ENCODE data around the gene RRAS. TPM values are rescaled to one million over a fixed set of nuclear protein-coding genes. Genes with fewer than 3 reads are reported as not detected.

The RRAS gene
- total RNA-seq, 1 donor = 52.4 TPM

DNA sequence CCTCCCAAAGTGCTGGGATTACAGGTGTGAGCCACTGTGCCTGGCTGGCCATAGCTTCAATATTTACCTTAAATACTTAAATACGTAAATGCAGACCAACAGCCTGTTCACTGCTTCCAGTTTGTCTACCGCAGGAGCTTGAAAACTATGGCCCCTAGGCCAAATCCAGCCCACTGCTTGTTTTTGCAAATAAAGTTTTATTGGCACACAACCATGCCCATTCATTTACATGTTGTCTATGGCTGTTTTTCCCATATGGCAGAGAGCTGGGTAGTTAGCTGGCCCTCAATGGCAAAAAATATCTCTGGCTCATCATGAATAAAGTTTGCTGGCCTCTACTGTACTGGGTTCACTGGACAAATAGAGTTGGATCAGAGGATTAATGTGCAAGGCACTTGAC, 37.1 kb downstream of the RRAS start:
- no peak overlapping the region for H3K4me3 ChIP-seq (ENCODE audit: low read depth, low read length)
- TF ChIP-seq, protein P1, sequence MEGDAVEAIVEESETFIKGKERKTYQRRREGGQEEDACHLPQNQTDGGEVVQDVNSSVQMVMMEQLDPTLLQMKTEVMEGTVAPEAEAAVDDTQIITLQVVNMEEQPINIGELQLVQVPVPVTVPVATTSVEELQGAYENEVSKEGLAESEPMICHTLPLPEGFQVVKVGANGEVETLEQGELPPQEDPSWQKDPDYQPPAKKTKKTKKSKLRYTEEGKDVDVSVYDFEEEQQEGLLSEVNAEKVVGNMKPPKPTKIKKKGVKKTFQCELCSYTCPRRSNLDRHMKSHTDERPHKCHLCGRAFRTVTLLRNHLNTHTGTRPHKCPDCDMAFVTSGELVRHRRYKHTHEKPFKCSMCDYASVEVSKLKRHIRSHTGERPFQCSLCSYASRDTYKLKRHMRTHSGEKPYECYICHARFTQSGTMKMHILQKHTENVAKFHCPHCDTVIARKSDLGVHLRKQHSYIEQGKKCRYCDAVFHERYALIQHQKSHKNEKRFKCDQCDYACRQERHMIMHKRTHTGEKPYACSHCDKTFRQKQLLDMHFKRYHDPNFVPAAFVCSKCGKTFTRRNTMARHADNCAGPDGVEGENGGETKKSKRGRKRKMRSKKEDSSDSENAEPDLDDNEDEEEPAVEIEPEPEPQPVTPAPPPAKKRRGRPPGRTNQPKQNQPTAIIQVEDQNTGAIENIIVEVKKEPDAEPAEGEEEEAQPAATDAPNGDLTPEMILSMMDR (IDR thresholded peaks at IDR 0.05; ENCODE audit: insufficient read depth, low read length) = no peak
- no peak for DNase-seq (ENCODE audit: low read depth)

DNA sequence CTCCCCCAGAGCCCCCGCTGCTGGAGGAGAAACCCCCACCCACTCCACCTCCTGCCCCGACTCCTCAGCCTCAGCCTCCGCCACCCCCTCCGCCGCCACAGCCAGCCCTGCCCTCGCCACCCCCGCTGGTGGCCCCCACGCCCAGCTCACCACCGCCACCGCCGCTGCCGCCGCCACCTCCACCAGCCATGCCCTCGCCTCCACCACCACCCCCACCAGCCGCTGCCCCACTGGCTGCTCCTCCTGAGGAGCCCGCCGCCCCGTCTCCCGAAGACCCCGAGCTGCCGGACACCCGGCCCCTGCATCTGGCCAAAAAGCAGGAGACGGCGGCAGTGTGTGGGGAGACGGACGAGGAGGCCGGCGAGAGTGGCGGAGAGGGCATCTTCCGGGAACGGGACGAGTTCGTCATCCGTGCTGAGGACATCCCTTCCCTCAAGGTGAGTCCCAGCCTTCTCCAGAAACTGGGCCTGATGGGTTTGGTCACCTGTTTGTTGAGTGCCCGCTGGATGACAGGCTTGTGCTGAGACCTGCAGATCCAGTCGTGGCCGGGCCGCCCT, 38.4 kb downstream of the RRAS start:
- TF ChIP-seq, protein P1 (IDR thresholded peaks at IDR 0.05; ENCODE audit: insufficient read depth, low read length) = no peak
- no peak overlapping the region for H3K4me3 ChIP-seq (ENCODE audit: low read depth, low read length)
- no peak for DNase-seq (ENCODE audit: low read depth)

DNA sequence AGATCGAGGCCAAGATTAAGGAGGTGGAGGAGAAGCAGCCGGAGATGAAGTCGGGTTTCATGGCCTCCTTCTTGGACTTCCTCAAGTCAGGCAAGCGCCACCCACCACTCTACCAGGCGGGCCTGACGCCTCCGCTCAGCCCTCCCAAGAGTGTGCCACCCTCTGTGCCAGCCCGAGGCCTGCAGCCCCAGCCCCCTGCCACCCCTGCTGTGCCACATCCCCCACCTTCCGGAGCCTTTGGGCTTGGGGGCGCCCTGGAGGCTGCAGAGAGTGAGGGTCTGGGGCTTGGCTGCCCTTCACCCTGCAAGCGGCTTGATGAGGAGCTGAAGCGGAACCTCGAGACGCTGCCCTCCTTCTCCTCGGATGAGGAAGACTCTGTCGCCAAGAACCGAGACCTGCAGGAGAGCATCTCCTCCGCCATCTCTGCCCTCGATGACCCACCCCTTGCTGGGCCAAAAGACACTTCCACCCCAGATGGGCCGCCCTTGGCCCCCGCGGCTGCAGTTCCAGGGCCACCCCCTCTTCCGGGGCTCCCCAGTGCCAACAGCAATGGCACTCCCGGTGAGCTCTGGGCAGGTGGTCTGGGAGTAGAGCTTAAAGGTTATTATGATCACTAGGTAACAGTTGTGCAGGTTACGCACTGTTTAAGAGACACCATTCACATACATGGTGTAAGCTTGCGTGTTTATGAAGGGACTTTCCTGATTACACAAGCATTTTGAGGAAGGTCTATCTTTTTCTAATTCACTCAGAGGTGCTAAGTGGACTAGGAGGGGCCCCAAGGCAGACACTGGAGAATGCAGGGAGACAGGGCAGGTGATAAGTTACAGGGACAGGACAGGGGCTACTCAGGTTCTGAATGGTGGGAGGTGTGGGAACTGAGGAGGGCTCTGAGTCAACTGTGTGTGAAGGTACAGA, 40.3 kb downstream of the RRAS start:
- TF ChIP-seq, protein P1 (IDR thresholded peaks at IDR 0.05; ENCODE audit: insufficient read depth, low read length) = no peak
- DNase-seq (ENCODE audit: low read depth) = no peak
- no peak overlapping the region for H3K4me3 ChIP-seq (ENCODE audit: low read depth, low read length)

DNA sequence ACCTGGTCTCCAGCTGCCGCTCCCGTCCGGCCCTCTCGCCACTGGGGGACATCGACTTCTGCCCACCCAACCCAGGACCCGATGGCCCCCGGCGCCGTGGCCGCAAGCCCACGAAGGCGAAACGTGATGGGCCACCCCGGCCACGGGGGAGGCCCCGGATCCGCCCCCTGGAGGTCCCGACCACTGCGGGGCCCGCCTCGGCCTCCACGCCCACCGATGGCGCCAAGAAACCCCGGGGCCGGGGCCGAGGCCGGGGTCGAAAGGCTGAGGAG, 42.3 kb downstream of the RRAS start:
- TF ChIP-seq, protein P1 (IDR thresholded peaks at IDR 0.05; ENCODE audit: insufficient read depth, low read length) = no peak
- no peak overlapping the region for H3K4me3 ChIP-seq (ENCODE audit: low read depth, low read length)
- DNase-seq (ENCODE audit: low read depth) = no peak

DNA sequence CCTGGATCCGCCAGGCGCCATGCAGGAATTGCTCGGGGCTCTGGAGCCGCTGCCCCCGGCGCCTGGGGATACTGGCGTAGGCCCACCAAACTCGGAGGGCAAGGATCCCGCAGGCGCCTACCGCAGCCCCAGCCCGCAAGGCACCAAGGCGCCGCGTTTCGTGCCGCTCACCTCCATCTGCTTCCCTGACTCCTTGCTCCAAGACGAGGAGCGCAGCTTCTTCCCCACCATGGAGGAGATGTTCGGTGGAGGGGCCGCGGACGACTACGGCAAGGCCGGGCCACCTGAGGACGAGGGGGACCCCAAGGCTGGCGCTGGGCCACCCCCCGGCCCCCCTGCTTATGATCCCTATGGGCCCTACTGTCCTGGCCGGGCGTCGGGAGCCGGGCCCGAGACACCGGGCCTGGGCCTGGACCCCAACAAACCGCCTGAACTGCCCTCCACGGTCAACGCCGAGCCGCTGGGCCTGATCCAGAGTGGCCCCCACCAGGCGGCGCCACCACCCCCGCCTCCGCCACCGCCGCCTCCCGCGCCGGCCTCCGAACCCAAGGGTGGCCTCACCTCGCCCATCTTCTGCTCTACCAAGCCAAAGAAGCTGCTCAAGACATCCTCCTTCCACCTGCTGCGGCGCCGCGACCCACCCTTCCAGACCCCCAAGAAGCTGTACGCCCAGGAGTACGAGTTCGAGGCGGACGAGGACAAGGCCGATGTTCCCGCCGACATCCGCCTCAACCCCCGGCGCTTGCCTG, 42.8 kb downstream of the RRAS start:
- TF ChIP-seq, protein P1 (IDR thresholded peaks at IDR 0.05; ENCODE audit: insufficient read depth, low read length) = no peak
- DNase-seq (ENCODE audit: low read depth) = no peak
- H3K4me3 ChIP-seq (ENCODE audit: low read depth, low read length) = no peak overlapping the region

DNA sequence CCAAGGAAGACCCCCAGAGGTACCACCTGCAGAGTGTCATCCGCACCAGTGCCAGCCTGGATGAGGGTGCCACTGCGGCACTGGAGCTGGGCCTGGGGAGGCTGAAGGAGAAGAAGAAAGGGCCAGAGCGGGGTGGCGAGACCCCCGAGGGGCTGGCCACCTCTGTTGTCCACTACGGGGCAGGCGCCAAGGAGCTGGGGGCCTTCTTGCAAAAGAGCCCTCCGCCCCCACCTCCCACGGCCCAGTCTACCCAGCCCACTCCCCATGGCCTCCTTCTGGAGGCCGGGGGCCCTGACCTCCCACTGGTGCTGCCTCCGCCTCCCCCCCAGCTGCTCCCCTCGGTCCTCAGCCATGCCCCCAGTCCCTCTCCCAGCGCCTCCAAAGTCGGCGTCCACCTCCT, 43.5 kb downstream of the RRAS start:
- no peak for DNase-seq (ENCODE audit: low read depth)
- H3K4me3 ChIP-seq (ENCODE audit: low read depth, low read length) = no peak overlapping the region
- TF ChIP-seq, protein P1 (IDR thresholded peaks at IDR 0.05; ENCODE audit: insufficient read depth, low read length) = no peak

Measured in fibroblast of the aortic adventitia (primary cell).